Kidney capillary endothelial cell (primary cell): Measurements from ENCODE around the gene MEF2A.
"Not testable (repeated sequence)": the region's sequence is repeated elsewhere in the genome, so short reads cannot be mapped to it uniquely, and the experiment has no call there.

ENCODE experiments used
- DNase-seq: peaks from one replicate; pipeline ENCODE4 v3.0.0-alpha.2; 2018; ENCODE audit warnings: low spot score

Gene MEF2A

GRCh38 chr15:99731336-99732123 lies 165.7 kb downstream of the MEF2A start:
- no peak for DNase-seq

DNA sequence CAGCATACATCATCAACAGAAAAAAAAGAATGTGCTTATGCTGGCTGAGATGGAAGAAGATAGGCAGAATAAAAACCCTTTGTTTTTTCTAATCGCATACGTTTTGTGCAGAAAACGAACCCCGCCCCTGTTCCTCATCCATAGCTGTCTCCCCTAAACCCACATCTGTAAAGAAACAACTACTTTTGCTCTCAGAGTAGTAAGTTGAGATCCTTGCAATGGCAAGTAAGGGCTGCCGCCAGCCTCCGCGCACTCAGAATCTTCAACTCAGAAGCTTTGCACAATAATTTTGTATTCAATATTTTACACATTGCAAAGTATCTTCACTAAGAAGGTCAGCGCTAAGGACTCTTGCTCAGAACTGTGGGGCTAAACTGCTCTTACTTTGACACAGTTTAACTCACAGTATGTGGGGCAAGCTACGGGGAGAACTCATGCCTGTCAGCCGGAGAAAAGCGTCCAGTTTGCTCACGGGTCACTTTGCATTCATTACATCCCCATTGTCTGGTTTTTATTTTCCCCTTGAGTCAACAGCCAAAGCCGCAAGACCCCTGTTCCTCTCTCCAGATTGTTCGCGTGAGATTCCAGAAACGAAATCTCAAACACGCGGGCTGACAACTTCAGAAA lies 166.5 kb downstream of the MEF2A start:
- DNase-seq = no peak

- no peak for DNase-seq
Observed at GRCh38 chr15:99732751-99733267, 167.0 kb downstream of the MEF2A start.

DNA sequence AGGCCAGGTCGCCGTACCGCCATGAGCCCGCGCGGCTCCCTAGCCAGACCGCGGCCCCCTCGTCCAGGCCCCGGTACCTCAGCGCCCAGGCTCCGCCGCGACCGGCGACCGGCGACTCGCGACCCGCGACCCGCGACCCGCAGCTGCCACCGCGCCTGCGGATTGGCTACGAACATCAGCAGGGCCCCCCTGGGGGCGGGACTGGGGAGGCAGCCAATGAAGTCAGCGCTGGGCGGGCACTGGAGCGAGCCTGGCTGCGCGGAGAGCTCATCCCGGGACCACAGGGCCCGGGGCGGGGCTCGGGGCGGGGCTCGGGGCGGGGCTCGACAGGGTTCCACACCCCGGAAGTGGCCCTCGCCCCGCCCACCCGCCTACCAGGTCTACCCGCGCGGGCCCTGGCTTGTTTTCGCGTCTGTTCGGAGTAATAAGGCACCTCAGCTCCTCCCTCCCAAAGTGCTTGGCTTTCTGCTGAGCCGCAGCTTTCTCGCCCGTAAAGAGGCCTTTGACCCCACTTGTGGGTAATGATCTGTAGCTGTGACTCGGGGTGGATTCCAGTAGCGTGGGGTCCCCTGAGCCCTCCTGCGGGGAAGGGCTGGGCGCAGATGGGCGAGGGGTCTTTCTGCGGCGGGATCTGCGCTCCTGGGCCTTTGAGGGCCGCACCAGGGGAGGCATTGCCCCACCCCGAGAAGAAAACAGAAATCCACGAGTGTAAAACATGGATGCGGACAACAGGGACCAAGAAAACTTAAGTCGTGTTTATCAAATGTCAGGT lies 167.7 kb downstream of the MEF2A start, which contains the start of gene LYSMD4:
Gene LYSMD4, minus strand, starts transcription at position 170 of the 772 bp plus-strand sequence. CDS start 1,438 bp downstream, outside the sequence.
- peak; percentile 94 for DNase-seq

GRCh38 chr15:99734040-99734291 lies 168.2 kb downstream of the MEF2A start:
- DNase-seq = not testable (repeated sequence)

GRCh38 chr15:99734575-99734974 lies 168.8 kb downstream of the MEF2A start:
- no peak for DNase-seq

GRCh38 chr15:99735868-99736267 lies 170.1 kb downstream of the MEF2A start:
- DNase-seq = no peak

GRCh38 chr15:99736702-99737101 lies 170.9 kb downstream of the MEF2A start:
- no peak for DNase-seq

GRCh38 chr15:99738021-99738847 lies 172.4 kb downstream of the MEF2A start:
- no peak for DNase-seq

- DNase-seq = no peak
Observed at GRCh38 chr15:99741835-99742234, 176.1 kb downstream of the MEF2A start.

DNA sequence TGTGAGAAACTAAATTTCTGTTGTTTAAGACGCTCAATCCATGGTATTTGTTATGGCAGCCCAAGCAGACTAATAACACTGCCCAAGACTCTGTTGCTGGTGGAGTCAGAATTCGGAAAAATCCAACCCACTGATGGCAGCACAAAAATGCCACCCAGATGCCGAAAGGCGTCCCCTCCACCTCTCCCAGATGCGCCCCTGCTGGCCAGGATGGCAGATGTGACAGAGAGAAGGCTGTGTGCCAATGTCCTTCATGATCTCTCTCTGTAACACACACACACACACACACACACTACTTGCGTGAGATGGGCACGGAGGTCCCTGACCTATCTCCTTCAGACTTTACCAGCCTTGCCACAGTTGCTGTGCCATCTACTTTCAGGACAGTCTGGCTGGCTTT lies 178.4 kb downstream of the MEF2A start:
- no peak for DNase-seq

DNA sequence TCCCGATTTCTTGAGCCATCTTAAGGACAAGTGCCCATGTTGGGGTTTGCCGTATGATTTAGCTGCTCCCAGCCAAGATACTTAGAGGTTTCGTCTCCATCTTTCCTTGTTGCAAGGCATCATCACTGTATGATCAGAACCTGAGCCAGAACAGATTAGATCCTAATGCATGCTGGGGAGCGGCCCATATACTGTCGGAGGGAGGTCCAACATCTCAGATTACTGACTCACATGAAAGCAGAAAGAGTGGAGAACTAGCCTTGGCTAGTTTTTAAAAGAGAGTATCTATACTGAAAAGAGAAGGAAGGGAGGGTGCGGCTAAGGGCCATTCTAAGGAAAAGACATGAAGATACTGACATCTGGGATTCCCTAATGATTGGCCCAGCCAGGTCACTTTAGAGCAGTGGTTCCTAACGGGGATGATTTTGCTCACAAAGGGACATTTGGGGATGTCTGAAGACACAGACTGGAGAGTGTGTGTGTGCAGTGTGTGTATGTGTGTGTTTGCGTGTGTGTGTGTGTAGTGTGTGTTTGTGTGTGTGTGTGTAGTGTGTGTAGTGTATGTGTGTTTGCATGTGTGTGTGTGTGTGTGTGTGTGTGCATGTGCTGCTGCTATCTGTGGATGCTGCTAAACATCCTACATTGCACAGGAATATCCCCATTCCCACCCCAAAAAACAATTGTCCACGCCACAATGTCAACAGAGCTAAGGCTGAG lies 179.7 kb downstream of the MEF2A start:
- DNase-seq = no peak

- DNase-seq = no peak
Observed at GRCh38 chr15:99749386-99749785, 183.6 kb downstream of the MEF2A start.

DNA sequence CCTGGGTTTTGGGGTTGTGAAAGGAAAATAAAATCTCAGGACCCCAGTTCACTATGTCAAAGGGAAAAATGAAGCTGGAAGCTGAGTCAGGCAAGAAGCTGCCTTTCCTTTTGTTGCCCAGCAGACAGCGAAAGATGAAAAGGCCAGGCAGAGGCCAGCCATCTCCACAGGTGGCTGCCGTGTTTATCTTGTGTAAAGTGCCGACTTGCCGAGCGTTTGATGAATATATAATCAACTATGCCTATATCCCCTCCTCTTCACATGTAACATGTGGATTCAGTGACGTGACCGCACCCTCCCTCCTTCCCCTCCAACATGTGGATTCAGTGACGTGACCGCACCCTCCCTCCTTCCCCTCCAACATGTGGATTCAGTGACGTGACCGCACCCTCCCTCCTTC lies 184.5 kb downstream of the MEF2A start:
- DNase-seq = not testable (repeated sequence)

- no peak for DNase-seq
Observed at GRCh38 chr15:99752556-99752955, 186.8 kb downstream of the MEF2A start.

DNA sequence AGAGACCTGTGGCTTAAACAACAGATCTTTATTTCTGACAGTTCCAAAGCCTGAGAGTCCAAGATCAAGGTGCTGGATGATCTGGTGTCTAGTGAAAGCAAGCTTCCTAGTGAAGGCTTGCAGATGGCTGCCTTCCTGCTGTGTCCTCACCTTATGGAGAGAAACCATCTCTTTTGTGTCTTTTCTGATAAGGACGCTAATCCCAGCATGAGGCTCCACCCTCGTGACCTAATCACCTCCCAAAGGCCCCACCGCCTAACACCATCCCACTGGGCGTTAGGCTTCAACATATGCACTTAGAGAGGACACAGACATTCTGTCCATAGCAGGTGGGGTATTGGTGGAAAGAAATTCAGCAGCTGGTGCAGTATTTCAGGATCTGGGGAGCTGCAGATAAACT lies 187.3 kb downstream of the MEF2A start:
- no peak for DNase-seq

- DNase-seq = peak; percentile 77
Observed at GRCh38 chr15:99755692-99756409, 190.1 kb downstream of the MEF2A start.

DNA sequence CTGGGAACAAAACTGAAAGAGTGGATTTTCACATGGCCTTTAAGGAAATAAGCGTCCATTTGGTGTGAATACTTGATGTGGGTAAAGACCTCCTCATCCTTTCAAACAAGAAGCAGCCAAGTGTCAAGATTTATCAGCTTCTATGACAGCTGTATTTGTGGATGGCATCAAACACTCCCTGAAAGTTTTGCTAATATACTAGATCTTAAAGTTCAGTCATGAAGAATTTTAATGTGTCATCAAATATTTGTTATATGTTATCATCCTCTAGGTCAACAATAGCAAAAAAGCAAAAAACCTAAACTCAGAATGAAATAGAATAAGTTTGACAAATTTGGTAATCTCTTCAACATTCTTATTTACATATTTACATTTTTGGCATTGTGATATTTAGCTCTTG lies 196.5 kb downstream of the MEF2A start:
- DNase-seq = no peak

GRCh38 chr15:99763827-99764226 lies 198.0 kb downstream of the MEF2A start:
- no peak for DNase-seq

- DNase-seq = no peak
Observed at GRCh38 chr15:99764522-99764921, 198.7 kb downstream of the MEF2A start.
